Caki2 (cell line): ENCODE measurements around the gene DGKD. TPM values are rescaled to one million over a fixed set of nuclear protein-coding genes. Genes with fewer than 3 reads are reported as not detected.

ENCODE experiments used
- DNase-seq: peaks from one replicate; pipeline ENCODE4 v3.0.0-alpha.2; 2015; ENCODE audit warnings: low read depth
- in situ Hi-C: cut with HindIII; loops from 2 replicates; pipeline ENCODE4 v1.10.0; 2016; ENCODE audit warnings: low sequenced_read_pairs, low pct_unique_long_range_greater_than_20kb, mixed read lengths
- total RNA-seq: library from RNA; depleted of rRNA; stranded (reverse); fragments of >200 nt; shearing (Covaris generic); gene quantifications from 2 replicates; pipeline ENCODE4 v1.2.3, GENCODE V29; 2014; ENCODE audit warnings: low replicate concordance; rRNA removed

DGKD gene, protein sequence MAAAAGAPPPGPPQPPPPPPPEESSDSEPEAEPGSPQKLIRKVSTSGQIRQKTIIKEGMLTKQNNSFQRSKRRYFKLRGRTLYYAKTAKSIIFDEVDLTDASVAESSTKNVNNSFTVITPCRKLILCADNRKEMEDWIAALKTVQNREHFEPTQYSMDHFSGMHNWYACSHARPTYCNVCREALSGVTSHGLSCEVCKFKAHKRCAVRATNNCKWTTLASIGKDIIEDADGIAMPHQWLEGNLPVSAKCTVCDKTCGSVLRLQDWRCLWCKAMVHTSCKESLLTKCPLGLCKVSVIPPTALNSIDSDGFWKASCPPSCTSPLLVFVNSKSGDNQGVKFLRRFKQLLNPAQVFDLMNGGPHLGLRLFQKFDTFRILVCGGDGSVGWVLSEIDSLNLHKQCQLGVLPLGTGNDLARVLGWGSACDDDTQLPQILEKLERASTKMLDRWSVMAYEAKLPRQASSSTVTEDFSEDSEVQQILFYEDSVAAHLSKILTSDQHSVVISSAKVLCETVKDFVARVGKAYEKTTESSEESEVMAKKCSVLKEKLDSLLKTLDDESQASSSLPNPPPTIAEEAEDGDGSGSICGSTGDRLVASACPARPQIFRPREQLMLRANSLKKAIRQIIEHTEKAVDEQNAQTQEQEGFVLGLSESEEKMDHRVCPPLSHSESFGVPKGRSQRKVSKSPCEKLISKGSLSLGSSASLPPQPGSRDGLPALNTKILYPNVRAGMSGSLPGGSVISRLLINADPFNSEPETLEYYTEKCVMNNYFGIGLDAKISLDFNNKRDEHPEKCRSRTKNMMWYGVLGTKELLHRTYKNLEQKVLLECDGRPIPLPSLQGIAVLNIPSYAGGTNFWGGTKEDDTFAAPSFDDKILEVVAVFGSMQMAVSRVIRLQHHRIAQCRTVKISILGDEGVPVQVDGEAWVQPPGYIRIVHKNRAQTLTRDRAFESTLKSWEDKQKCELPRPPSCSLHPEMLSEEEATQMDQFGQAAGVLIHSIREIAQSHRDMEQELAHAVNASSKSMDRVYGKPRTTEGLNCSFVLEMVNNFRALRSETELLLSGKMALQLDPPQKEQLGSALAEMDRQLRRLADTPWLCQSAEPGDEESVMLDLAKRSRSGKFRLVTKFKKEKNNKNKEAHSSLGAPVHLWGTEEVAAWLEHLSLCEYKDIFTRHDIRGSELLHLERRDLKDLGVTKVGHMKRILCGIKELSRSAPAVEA
- 5.1 and 7.8 TPM in 2 replicates for total RNA-seq

DNA sequence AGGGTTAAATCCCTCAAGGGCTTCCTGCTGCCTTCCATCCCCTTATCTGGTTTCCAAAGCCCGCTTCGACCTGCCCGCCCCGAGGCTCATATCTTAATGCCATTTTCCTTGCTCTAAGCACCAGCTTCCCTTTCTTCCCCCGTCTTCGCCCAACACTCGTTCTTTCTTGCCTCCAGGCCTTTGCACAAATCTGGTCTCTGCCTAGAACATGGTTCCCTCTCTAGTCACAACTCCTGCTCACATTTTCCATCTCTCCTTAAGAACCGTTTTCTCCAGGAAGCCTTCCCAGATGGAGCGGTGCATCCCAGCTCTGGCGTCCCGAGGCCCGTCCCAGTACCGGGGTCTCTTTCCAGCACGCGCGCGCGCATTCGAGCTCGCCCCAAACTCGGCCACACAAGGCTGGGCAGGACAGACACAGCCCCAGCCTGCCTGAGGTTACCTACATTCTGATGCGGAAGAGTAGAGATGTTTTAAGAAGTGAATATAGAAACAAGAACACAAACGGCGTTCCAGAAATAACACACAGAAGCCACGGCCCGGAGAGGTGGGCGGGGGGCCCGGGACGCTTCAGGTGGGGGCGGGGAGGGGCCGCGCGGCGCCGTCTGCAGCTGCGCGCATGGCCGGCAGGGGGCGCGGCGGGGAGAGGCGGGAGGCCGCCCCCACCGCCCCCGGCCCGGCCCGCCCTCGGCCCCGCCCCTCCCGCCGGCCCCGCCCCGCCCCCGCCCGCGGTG, at the start of gene DGKD:
DGKD (plus strand) TSS at position 726 of the 731 bp plus-strand sequence. CDS start 25 bp downstream, outside the sequence.
- in situ Hi-C loops = no loop called here
- DNase-seq = peak; percentile 47

DNA sequence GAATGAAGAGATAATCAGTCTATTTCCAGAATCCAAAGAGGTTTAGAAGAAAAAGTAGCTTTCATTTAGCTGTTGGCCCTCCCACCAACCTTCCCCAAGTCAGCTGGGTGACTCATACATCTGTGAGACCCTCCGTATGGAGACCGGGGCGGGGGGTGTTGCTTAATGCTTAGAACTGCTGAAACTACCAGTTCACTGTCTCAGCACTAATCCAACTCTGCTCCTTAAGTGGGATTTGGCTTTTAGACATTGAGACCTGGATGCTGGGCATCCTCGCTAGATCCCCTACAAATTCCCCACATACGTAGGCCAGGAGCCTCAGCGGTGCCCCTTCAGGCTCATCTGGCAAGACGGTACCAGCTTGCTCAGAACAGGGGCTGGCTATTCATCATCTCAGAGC, 46.7 kb upstream of the DGKD start, which contains the start of gene SAG:
SAG (plus strand) TSS at position 252 of the 400 bp plus-strand sequence. CDS start 1,374 bp downstream, outside the sequence.
- in situ Hi-C loops = no loop called here
- DNase-seq = no peak

DNA sequence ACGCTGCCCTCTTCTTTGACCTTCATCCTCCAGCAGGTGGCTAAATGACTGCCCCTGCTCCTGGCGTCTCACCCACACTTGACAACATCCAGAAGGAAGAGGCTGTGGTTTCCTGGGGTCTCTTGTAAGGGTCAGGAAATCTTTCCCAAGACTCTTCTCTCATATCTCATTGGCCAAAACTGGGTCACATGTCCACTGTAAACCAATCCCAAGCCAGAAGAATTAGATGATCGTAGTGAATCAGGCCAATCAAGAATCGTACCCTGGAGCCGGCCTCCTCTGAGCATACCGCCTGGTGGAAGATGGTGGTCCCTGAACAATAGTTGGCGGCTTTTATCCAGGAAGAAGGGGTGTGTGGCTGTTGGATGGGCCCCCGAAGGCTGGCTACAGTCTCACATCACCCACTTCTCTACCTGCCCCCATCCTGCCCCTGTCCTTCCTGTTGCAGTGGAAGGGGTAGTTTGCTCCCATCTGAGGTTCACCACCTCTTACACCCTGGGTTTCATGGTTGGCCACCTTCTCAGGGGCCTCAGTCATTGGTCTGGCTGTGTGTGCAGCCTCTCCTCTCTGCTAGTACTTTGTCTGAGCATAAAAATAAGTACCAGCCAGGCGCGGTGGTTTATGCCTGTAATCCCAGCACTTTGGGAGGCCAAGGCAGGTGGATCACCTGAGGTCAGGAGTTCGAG, 42.9 kb upstream of the DGKD start:
- in situ Hi-C loops = no loop called here
- DNase-seq = no peak

DNA sequence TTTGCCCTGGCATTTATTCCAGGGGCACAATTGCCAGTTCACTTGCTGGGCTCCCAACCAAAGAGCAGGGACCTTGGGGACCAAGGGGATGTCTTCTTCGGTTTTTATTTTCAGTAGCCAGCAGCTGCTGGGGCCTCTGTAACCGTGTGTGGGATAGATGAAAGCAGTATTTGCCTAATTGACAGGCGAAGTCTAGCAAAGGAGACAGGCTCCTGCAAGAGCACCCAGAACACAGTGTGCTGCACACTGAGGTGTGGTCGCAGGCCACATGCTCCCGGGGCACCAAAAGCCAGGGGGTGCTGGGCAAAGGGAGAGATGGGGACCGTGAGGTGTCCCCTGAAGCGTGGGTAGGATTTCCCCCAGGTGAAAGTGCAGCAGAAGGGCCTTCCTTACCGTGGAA, 41.4 kb upstream of the DGKD start:
- in situ Hi-C loops = no loop called here
- DNase-seq = no peak

DNA sequence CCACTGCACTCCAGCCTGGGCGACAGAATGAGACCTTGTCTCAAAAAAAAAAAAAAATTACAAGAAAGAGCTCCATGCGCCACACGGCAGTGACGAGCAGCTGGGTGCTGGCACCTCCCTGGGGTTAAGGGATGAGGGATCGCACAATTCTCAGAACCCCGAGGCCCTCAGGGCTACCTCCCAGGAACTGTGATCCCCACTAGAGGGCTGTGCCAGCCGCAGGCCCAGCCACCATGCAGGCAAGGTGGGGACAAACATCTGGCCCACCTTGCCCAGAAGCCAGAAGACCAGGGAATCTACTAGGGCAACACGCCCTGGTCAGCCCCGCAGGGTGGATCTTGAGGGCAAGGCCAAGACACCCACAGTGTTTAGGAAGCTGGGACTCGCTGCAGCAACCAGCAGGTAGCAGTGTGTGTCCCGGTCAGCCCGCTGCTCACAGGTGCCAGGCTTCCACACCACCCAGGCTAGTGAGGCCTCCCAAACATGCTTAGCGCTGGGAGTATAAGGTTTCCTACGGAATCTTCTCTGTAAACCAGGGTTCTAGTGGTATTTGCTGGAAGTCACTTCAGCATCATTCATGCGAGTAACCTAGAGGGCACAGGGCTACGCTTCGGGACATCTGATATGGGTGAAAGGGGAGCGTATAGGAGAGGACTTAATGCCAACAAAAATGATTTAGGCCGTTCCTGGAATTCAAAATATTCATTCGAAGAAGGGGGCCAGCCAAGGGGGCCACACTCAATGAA, 39.9 kb upstream of the DGKD start:
- DNase-seq = no peak
- in situ Hi-C loops = no loop called here

DNA sequence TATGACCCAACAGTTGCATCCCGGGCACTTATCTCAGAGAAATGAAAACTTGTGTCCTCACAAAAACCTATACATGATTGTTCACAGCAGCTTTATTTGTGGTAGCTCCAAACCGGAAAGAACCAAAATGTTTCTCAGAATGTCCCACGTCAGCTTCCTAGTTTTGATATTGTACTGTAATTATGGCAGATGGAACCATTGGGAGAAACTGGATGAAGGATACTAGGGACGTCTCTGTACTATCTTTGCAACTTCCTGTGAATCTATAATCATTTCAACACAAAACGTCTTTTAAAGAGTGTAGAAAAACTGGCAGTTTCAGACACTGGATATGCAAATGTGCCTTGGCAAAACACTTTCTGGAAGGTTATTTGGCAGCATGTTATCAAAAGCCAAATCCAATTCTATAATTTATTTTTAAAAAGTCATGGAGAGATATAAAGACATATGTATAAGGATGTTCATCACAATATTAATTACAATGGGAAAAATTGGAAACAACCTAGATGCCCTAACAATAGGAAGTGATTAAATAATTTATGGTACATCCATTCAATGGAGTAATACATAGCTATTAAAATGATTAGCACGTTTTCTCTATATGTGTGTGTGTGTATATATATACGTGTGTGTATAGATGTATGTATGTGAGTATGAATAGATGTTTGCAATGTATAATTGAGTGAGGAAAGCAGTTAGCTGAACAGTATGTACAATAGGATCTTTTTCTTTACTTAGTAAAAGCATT, 36.9 kb upstream of the DGKD start:
- DNase-seq = no peak
- in situ Hi-C loops = no loop called here

DNA sequence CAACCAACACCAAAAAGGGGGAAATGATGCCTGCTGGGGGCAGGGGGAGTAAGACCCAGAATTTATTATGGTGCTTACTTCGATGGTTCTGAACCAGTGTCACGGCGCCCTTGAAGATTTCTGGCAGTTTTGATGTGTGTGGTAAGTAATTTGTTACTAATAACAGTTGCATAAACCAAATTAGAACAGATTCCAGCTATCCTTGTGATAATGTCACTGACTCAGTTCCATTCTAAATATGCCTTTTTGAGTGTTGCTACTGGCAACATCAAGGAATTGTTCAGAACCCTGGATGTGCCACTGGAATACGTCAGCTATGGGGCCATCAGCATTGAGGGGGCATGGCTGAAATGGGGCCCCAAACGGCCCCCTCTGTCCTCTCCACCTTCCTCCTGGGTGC, 35.0 kb upstream of the DGKD start:
- in situ Hi-C loops = no loop called here
- DNase-seq = no peak

DNA sequence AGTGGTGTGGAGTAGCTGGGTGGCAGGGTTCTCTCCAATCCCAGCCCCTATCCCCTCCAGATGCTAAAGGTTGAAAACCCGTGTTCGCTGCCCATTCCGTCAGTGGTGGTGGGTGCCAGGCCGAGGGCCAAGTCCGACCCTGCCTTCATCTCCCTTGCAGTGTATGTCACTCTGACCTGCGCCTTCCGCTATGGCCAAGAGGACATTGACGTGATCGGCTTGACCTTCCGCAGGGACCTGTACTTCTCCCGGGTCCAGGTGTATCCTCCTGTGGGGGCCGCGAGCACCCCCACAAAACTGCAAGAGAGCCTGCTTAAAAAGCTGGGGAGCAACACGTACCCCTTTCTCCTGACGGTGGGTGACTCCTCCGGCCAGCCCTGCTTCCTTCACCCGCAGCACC, 33.8 kb upstream of the DGKD start:
- DNase-seq = no peak
- in situ Hi-C loops = no loop called here

DNA sequence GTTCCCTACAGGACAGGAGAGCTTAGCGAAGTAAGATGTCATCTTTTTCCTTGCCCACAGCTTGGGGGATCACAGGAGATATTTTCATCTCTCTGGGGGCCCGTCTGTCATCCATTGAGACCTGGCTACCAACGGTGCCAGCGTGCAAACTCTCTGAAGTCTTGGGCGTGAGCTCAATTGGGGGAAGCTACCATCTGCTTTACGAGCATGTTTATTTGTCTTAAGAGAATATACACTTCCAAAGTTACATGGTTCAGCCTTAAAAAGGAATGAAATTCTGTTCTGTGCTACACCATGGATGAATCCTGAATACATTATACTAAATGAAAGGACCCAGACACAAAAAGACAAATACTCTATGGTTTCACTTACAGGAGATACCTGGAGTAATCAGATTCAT, 33.1 kb upstream of the DGKD start:
- in situ Hi-C loops = no loop called here
- DNase-seq = no peak

DNA sequence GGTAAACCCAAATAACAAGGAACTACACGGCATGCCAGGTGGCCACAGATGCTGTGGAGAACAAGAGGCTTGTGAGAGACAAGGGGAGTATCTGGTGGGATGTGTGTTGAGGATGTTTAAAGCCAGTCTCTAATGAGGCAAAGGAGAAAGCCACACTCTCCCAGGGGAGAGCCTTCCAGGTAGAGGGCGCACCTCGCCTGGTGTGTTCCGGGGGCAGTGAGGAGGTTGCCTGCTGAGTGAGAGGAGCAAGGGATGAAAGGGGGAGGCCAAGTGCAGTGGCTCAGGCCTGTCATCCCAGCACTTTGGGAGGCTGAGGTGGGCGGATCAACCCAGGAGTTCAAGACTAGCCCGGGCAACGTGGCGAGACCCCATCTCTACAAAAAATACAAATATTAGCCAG, 30.4 kb upstream of the DGKD start:
- in situ Hi-C loops = no loop called here

DNA sequence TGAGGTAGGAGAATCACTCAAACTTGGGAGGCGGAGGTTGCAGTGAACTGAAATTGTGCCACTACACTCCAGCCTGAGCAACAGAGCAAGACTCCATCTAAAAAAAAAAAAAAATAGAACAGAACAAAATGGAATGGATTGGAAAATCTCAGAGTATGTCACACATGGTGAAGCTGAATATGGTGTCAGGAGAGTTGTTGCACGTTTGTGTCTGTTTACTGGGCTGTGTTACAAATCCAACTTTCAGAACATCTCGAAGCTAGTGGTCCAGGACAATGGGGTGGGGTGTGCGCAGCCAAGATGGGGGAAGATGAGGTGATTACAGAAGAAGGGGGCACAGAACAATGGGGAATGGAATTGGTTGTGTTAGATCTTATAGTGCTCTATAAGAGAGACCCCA, 29.0 kb upstream of the DGKD start:
- in situ Hi-C loops = no loop called here

More for the DNA sequence above, 30.4 kb upstream of the DGKD start:
- DNase-seq = no peak

DNA sequence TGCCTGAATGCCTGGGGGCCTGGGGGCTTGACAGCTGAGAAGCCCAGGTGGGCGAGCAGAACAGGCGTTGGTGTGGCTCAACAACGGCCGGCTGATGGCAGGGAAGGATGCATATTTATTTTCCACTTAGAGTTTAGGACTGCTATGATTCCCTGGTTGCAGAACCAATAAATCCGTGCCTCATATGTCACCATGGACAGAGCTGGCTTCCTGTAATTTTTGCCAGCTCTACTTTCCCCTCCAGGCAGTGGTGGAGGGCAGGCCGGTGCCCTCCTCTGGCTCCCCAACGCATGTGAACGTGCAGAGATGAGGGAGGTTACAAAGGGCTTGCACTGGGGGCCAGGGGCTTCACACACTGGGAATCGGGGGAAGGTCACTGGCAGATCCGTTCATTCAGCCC, 28.5 kb upstream of the DGKD start:
- in situ Hi-C loops = no loop called here
- no peak for DNase-seq

More for the DNA sequence above, 29.0 kb upstream of the DGKD start:
- no peak for DNase-seq

DNA sequence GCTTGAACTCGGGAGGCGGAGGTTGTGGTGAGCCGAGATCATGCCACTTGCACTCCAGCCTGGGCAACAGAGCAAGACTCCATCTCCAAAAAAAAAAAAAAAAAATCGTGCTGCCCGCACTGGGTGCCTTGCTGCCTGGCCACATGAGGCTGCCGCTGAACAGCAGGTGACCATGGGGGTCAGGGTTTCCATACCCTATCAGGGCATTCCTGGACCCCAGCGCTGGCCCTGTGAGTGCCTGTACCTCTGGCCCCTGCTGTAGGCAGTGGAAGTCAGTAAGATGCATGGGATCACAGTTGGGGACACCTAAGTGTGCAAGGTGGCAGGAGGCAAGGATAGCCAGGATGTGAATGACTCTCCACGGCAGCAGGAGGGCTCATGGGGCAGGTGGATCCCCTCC, 27.8 kb upstream of the DGKD start:
- DNase-seq = no peak
- in situ Hi-C loops = no loop called here

DNA sequence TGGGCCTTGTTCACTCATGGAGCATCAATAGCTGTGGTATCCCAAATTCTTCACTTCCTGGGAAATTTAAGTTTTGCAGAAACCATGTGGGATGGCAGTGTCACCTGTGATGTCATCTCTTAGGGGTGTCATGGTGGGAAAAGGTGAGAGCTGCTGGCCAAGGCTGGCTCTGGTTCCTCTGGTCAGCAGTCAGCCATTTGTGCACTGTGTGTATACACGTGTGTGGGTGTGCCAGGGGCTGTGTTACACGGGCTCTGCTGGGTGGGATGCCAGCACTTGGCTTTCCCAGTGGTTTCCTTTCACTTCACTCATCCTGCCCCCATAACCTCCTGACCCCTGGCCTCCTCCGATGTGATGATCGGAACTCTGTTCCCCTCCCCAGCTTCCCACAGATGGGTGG, 25.4 kb upstream of the DGKD start:
- in situ Hi-C loops = no loop called here
- no peak for DNase-seq

DNA sequence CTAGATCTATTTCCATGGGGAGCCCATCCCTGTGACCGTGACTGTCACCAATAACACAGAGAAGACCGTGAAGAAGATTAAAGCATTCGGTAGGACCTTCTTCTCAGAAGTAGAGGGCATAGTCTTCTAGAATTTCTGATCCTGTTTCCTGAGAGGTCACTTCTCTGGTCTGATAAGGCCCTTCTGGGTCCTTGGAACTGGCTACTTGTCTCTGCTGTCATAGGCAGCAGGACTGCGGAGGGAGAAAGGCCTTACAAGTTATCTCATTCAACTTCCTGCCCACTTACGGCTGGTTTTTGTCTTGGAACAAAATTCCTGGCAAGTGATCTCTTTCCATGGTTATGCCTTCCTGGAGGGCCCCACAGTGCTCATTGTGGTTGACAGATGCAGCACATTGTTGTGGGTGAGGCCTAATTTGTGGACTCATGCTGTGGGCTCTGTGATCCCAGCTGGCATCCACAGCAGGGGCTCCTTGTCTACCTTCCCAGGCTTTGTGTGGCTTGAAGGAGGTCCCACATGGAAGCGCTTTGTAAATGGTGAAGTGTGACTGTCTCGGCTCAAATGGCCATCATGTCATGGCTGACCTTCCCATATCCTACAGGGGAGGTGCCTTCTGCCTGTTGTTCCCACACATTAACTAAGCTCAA, 24.7 kb upstream of the DGKD start:
- in situ Hi-C loops = no loop called here
- DNase-seq = no peak

DNA sequence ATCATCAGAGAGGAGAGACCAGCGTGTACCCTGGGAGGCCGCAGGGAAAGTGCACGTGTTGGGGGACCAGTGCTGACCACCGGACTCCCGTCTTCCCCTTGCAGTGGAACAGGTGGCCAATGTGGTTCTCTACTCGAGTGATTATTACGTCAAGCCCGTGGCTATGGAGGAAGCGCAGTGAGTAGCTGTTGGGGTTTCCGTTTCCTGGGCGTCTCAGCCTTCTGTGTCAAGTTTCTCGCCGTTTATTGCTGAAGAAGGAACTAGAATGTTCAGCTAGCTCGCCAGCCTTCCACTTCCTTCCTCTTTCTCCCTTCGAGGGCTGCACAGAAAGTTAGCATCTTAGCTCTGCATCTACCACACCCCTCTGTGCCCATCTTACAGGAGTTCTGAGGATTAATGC, 22.8 kb upstream of the DGKD start:
- in situ Hi-C loops = no loop called here
- no peak for DNase-seq
